ENCODE results near the gene SLCO3A1.

SLCO3A1 gene

GRCh38 chr15:91919014-91919534 is 65.6 kb downstream of the SLCO3A1 start:
- Mint-ChIP-seq H3K36me3 (ENCODE audit: low read depth) (peaks cover 10% of the 10 kb centered on the region), H3K4me1 (ENCODE audit: low read depth) (peaks cover 9% of the 10 kb centered on the region), H3K4me3 (no peak overlapping the region), H3K27ac (no peak overlapping the region), H3K27me3 (ENCODE audit: low read depth) (no peaks in the 10 kb centered on the region), H3K9me3 (no peaks in the 10 kb centered on the region)
- no peak for DNase-seq (ENCODE audit: low spot score)

GRCh38 chr15:91921188-91921842 is 67.8 kb downstream of the SLCO3A1 start:
- peak overlapping the region; percentile 16 for H3K27ac Mint-ChIP-seq
- DNase-seq (ENCODE audit: low spot score) = no peak
- H3K36me3 Mint-ChIP-seq (ENCODE audit: low read depth) = peaks cover 10% of the 10 kb centered on the region
- H3K4me1 Mint-ChIP-seq (ENCODE audit: low read depth) = peaks cover 19% of the 10 kb centered on the region
- H3K4me3 Mint-ChIP-seq = no peak overlapping the region
- no peaks in the 10 kb centered on the region for H3K27me3 Mint-ChIP-seq (ENCODE audit: low read depth)
- H3K9me3 Mint-ChIP-seq = no peaks in the 10 kb centered on the region

DNA sequence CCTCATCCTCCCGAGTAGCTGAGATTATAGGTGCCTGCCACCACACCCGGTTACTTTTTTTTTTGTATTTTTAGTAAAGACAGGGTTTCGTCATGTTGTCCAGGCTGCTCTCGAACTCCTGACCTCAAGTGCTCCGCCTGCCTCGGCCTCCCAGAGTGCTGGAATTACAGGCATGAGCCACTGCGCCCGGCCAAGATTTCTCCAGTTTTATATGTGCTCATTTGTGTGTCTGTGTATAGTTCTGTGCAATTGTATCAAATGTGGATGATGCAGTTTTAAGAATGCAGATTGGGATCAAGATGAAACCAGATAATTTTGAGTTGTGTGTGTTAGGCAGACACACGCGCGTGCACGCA is 68.3 kb downstream of the SLCO3A1 start:
- no peak overlapping the region for H3K4me3 Mint-ChIP-seq
- H3K4me1 Mint-ChIP-seq (ENCODE audit: low read depth) = peaks cover 22% of the 10 kb centered on the region
- no peaks in the 10 kb centered on the region for H3K9me3 Mint-ChIP-seq
- DNase-seq (ENCODE audit: low spot score) = no peak
- peaks cover 5% of the 10 kb centered on the region for H3K36me3 Mint-ChIP-seq (ENCODE audit: low read depth)
- H3K27me3 Mint-ChIP-seq (ENCODE audit: low read depth) = no peaks in the 10 kb centered on the region
- H3K27ac Mint-ChIP-seq = no peak overlapping the region

GRCh38 chr15:91922646-91923547 is 69.4 kb downstream of the SLCO3A1 start:
- Mint-ChIP-seq H3K27ac (no peak overlapping the region), H3K4me3 (no peak overlapping the region), H3K9me3 (no peaks in the 10 kb centered on the region), H3K36me3 (ENCODE audit: low read depth) (peaks cover 4% of the 10 kb centered on the region), H3K27me3 (ENCODE audit: low read depth) (no peaks in the 10 kb centered on the region), H3K4me1 (ENCODE audit: low read depth) (peaks cover 25% of the 10 kb centered on the region)
- no peak for DNase-seq (ENCODE audit: low spot score)

DNA sequence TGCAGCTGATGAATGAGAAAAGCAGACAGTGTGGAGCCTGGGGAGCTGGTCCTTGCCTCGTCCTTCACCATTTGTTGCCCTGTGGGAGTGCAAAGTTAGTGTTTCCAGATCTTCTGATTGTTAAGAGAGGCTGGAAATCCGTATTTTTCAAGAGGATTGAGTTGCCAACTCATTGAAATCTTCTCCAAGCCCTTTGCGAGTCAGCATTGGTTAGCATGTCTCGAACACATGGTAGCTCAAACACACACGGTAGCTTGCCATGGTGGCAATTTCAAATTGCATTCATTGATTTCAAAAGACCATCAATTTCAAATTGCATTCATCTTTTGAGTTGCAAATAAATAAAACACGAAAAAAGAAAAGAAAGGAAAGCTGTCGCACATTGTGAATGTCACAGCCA is 70.7 kb downstream of the SLCO3A1 start:
- H3K27ac Mint-ChIP-seq = no peak overlapping the region
- peaks cover 4% of the 10 kb centered on the region for H3K36me3 Mint-ChIP-seq (ENCODE audit: low read depth)
- peaks cover 29% of the 10 kb centered on the region for H3K4me1 Mint-ChIP-seq (ENCODE audit: low read depth)
- no peaks in the 10 kb centered on the region for H3K9me3 Mint-ChIP-seq
- DNase-seq (ENCODE audit: low spot score) = no peak
- no peaks in the 10 kb centered on the region for H3K27me3 Mint-ChIP-seq (ENCODE audit: low read depth)
- H3K4me3 Mint-ChIP-seq = no peak overlapping the region

GRCh38 chr15:91924837-91925495 is 71.5 kb downstream of the SLCO3A1 start:
- peaks cover 33% of the 10 kb centered on the region for H3K4me1 Mint-ChIP-seq (ENCODE audit: low read depth)
- DNase-seq (ENCODE audit: low spot score) = no peak
- H3K4me3 Mint-ChIP-seq = no peak overlapping the region
- H3K27me3 Mint-ChIP-seq (ENCODE audit: low read depth) = no peaks in the 10 kb centered on the region
- H3K27ac Mint-ChIP-seq = no peak overlapping the region
- H3K36me3 Mint-ChIP-seq (ENCODE audit: low read depth) = peaks cover 5% of the 10 kb centered on the region
- H3K9me3 Mint-ChIP-seq = no peaks in the 10 kb centered on the region

GRCh38 chr15:91925794-91926193 is 72.3 kb downstream of the SLCO3A1 start:
- Mint-ChIP-seq H3K27ac (no peak overlapping the region), H3K4me3 (no peak overlapping the region), H3K9me3 (no peaks in the 10 kb centered on the region), H3K4me1 (ENCODE audit: low read depth) (peaks cover 32% of the 10 kb centered on the region), H3K36me3 (ENCODE audit: low read depth) (peaks cover 4% of the 10 kb centered on the region), H3K27me3 (ENCODE audit: low read depth) (no peaks in the 10 kb centered on the region)
- no peak for DNase-seq (ENCODE audit: low spot score)

GRCh38 chr15:91926908-91927270 is 73.4 kb downstream of the SLCO3A1 start:
- Mint-ChIP-seq H3K9me3 (no peaks in the 10 kb centered on the region), H3K4me1 (ENCODE audit: low read depth) (peaks cover 28% of the 10 kb centered on the region), H3K36me3 (ENCODE audit: low read depth) (peaks cover 4% of the 10 kb centered on the region), H3K27ac (no peak overlapping the region), H3K4me3 (no peak overlapping the region), H3K27me3 (ENCODE audit: low read depth) (no peaks in the 10 kb centered on the region)
- no peak for DNase-seq (ENCODE audit: low spot score)

- Mint-ChIP-seq H3K36me3 (ENCODE audit: low read depth) (peaks cover 4% of the 10 kb centered on the region), H3K9me3 (no peaks in the 10 kb centered on the region), H3K4me1 (ENCODE audit: low read depth) (peaks cover 28% of the 10 kb centered on the region), H3K27me3 (ENCODE audit: low read depth) (no peaks in the 10 kb centered on the region), H3K27ac (no peak overlapping the region), H3K4me3 (no peak overlapping the region)
- no peak for DNase-seq (ENCODE audit: low spot score)
These were observed 74.1 kb downstream of the SLCO3A1 start for GRCh38 chr15:91927585-91927984.

- no peak overlapping the region for H3K27ac Mint-ChIP-seq
- no peaks in the 10 kb centered on the region for H3K9me3 Mint-ChIP-seq
These were observed 75.2 kb downstream of the SLCO3A1 start for GRCh38 chr15:91928675-91929074.

GRCh38 chr15:91929509-91929908 is 76.0 kb downstream of the SLCO3A1 start:
- no peaks in the 10 kb centered on the region for H3K27me3 Mint-ChIP-seq (ENCODE audit: low read depth)
- no peak overlapping the region for H3K4me3 Mint-ChIP-seq
- H3K4me1 Mint-ChIP-seq (ENCODE audit: low read depth) = peaks cover 24% of the 10 kb centered on the region
- H3K27ac Mint-ChIP-seq = no peak overlapping the region
- H3K36me3 Mint-ChIP-seq (ENCODE audit: low read depth) = peaks cover 4% of the 10 kb centered on the region
- H3K9me3 Mint-ChIP-seq = no peaks in the 10 kb centered on the region
- DNase-seq (ENCODE audit: low spot score) = no peak

More at GRCh38 chr15:91928675-91929074, 75.2 kb downstream of the SLCO3A1 start:
- Mint-ChIP-seq H3K36me3 (ENCODE audit: low read depth) (peaks cover 4% of the 10 kb centered on the region), H3K4me1 (ENCODE audit: low read depth) (peaks cover 26% of the 10 kb centered on the region), H3K4me3 (no peak overlapping the region), H3K27me3 (ENCODE audit: low read depth) (no peaks in the 10 kb centered on the region)
- no peak for DNase-seq (ENCODE audit: low spot score)

DNA sequence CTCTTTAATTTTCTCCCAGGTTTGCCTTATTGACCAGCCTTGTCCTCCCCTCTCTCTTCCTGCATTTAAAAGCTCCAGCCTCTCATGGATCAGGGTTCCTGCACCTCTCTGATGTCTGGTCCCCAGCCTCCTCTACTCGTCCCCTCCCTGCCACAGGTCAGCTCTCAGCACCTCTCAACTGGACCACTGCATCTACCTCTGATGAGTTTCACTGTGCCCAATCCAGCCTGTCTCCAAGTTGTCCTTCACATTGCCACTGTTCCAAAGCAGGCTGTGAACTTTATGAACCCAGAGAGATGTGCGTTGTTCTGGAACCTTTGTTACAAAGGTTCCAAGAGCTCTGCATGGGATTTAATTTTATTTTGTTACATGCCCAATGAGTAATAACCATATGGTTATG is 76.6 kb downstream of the SLCO3A1 start:
- Mint-ChIP-seq H3K36me3 (ENCODE audit: low read depth) (peaks cover 4% of the 10 kb centered on the region), H3K4me1 (ENCODE audit: low read depth) (peaks cover 22% of the 10 kb centered on the region), H3K4me3 (no peak overlapping the region), H3K27me3 (ENCODE audit: low read depth) (no peaks in the 10 kb centered on the region), H3K9me3 (no peaks in the 10 kb centered on the region), H3K27ac (no peak overlapping the region)
- no peak for DNase-seq (ENCODE audit: low spot score)

DNA sequence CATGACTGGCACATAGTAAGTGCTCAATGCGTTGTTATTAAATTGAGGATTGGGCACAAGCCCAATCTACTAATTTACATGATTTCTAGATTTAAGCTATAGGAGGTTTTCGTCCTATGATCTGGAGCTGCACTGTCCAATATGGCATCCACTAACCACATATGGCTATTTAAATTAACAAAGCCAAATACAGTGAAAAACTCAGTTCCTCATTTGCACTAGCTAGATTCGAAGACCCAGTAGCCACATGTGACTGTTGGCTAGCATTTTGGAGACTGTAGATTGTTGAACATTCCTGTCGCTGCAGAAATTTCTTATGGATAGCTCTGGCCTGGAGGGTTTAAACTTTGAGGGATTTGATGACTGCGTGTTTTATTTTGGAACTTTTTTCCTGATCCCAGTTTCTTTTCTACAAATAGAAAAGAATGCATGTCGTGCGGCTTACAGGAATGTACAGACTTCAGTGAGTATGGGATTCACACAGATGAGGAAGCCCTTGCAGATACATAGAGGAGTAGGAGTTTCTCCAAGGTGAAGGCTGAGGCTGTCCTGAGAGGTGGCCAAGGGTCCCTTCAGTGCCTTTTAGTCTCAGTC is 82.8 kb downstream of the SLCO3A1 start:
- no peak for DNase-seq (ENCODE audit: low spot score)
- no peak overlapping the region for H3K27ac Mint-ChIP-seq
- H3K4me1 Mint-ChIP-seq (ENCODE audit: low read depth) = peaks cover 24% of the 10 kb centered on the region
- no peaks in the 10 kb centered on the region for H3K36me3 Mint-ChIP-seq (ENCODE audit: low read depth)
- no peak overlapping the region for H3K4me3 Mint-ChIP-seq
- no peaks in the 10 kb centered on the region for H3K9me3 Mint-ChIP-seq
- H3K27me3 Mint-ChIP-seq (ENCODE audit: low read depth) = no peaks in the 10 kb centered on the region

DNA sequence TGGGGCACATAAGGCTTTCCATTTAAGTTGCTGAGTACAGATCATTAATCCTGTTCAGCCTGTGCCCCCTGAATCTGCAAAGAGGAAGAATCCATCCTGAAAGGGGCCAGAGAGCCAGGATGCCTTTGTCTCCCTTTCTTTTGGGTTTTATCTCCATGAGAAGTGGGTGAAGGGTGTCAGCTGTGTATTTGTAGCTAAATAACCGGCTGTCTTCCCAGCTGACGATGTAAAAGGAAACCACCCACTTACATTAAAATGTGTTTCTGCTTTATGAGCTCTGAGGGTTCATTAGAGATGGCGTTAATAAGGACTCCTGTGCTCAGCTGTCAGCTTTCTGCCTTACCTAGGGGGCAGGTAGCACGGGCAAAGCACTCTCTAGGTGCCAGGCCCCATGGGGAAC is 83.4 kb downstream of the SLCO3A1 start:
- Mint-ChIP-seq H3K9me3 (no peaks in the 10 kb centered on the region), H3K4me1 (ENCODE audit: low read depth) (peaks cover 28% of the 10 kb centered on the region), H3K4me3 (no peak overlapping the region), H3K27me3 (ENCODE audit: low read depth) (no peaks in the 10 kb centered on the region), H3K36me3 (ENCODE audit: low read depth) (no peaks in the 10 kb centered on the region), H3K27ac (no peak overlapping the region)
- DNase-seq (ENCODE audit: low spot score) = no peak
